Spinal cord (tissue), 10 donors: ENCODE results near the gene CAV1. TPM values are rescaled to one million over a fixed set of nuclear protein-coding genes. Genes with fewer than 3 reads are reported as not detected.

ENCODE experiments used
- DNase-seq, 6 donors: peaks; one replicate each; pipeline versions ENCODE4 v3.0.0 to v3.0.0-alpha.2; 2013 to 2015; ENCODE audit warnings: low spot score in 6 of 6, low read depth in 4 of 6
- H3K27ac ChIP-seq: one replicate; pipeline ENCODE4 v1.5.1; 2013; ENCODE audit warnings: low read depth, low read length, control low read depth
- H3K27me3 ChIP-seq: one replicate; pipeline ENCODE4 v1.6.1; 2013; ENCODE audit warnings: low read length; ENCODE audit not compliant: control insufficient read depth, insufficient read depth
- H3K36me3 ChIP-seq: one replicate; pipeline ENCODE4 v1.6.1; 2013; ENCODE audit warnings: low read length; ENCODE audit not compliant: control insufficient read depth, insufficient read depth
- H3K4me1 ChIP-seq: one replicate; pipeline ENCODE4 v1.6.1; 2013; ENCODE audit warnings: low read length; ENCODE audit not compliant: control insufficient read depth, insufficient read depth
- H3K4me3 ChIP-seq: one replicate; pipeline ENCODE4 v1.5.1; 2013; ENCODE audit warnings: low read depth, low read length, control low read depth
- H3K9me3 ChIP-seq: one replicate; pipeline ENCODE4 v1.6.1; 2013; ENCODE audit warnings: low read length; ENCODE audit not compliant: control insufficient read depth, insufficient read depth
- WGBS: methylation state at CpG from one replicate; pipeline ENCODE4 v1.1.5; 2013; ENCODE audit warnings: missing lambda C conversion rate; ENCODE audit not compliant: insufficient coverage; 5-methylcytosine and 5-hydroxymethylcytosine counted together
- polyA plus RNA-seq, 2 donors: library from polyadenylated mRNA; unstranded; fragments of 120-200 nt; gene quantifications; one replicate each; pipeline ENCODE4 v1.2.1, GENCODE V29; 2013; ENCODE audit not compliant: insufficient read length in 2 of 2
- total RNA-seq, 2 donors: library from RNA; depleted of rRNA in 1 of 2; stranded (reverse); fragments of 120-200 nt in 1 of 2; fragments of >200 nt in 1 of 2; gene quantifications; one replicate each; pipeline versions ENCODE4 v1.2.3 to v1.2.4, GENCODE V29; 2013 to 2014
- donor health status: healthy.

The CAV1 gene
- total and polyA plus RNA-seq, 4 donors, result 27.0 to 74.4 (median 54.5) TPM

DNA sequence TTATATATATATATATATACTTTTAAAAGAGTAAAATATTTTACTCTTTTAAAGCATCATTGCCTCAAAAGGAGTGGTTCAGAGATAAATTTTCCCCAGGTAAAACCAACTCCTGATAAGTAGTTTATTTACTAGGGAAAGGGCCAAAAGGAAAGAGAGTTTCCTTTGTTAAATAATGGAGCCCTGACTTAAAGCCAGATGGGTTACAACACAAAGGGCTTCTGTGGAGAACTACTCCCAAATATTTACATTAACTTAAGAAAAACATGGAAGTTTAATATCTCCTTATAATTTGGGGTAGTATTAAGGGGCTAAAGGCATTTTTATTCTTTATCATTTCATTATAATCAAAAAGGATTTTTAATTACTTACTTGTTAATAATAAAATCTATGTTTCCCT is 8.5 kb upstream of the CAV1 start:
- no peak overlapping the region for H3K4me3 ChIP-seq
- H3K36me3 ChIP-seq, result no peaks in the 10 kb centered on the region
- no peak for DNase-seq
- no peaks in the 10 kb centered on the region for H3K9me3 ChIP-seq
- no peak overlapping the region for H3K27ac ChIP-seq
- H3K4me1 ChIP-seq, result no peaks in the 10 kb centered on the region
- H3K27me3 ChIP-seq, result no peaks in the 10 kb centered on the region

DNA sequence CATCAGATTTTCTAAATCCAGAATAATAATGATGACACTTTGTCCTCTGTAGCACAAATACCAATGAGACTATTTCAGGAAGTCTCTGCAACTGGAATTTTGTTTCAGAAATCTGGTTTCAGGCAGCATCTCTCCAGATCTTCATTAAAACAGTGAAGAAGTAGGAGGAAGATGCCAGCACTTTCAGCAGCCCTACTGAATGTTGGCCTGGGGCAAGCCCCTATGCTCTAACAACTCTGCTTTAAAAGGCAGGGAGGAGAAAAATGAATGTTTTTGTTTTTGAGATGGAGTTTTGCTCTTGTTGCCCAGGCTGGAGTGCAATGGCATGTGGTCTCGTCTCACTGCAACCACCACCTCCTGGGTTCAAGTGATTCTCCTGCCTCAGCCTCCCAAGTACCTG is 7.2 kb upstream of the CAV1 start:
- Histone ChIP-seq H3K4me3 (no peak overlapping the region), H3K27ac (no peak overlapping the region), H3K27me3 (no peaks in the 10 kb centered on the region), H3K36me3 (no peaks in the 10 kb centered on the region), H3K9me3 (no peaks in the 10 kb centered on the region), H3K4me1 (no peaks in the 10 kb centered on the region)
- no peak for DNase-seq
- WGBS, result no CpG with 5 or more reads among the region's 1 CpG

DNA sequence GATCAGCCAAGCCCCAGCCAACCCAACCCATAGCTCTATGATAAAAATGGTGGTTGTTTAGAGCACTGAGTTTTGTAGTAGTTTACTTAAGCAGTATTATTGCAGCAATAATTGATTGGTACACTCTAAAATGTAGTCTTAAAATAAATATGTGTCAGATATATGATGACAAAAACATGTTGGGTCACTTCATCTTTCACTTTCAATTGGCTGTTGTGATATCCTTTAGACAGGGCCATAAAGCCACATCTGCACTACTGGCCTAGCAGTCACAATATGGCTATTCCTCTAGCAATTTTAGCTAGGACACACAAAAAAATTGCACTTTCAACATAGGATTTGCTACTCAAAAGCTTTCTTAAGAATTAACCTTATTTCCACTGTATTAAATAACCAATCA is 5.9 kb upstream of the CAV1 start:
- Histone ChIP-seq H3K27me3 (no peaks in the 10 kb centered on the region), H3K36me3 (no peaks in the 10 kb centered on the region), H3K9me3 (no peaks in the 10 kb centered on the region), H3K27ac (no peak overlapping the region), H3K4me3 (no peak overlapping the region), H3K4me1 (no peaks in the 10 kb centered on the region)
- DNase-seq, result no peak

DNA sequence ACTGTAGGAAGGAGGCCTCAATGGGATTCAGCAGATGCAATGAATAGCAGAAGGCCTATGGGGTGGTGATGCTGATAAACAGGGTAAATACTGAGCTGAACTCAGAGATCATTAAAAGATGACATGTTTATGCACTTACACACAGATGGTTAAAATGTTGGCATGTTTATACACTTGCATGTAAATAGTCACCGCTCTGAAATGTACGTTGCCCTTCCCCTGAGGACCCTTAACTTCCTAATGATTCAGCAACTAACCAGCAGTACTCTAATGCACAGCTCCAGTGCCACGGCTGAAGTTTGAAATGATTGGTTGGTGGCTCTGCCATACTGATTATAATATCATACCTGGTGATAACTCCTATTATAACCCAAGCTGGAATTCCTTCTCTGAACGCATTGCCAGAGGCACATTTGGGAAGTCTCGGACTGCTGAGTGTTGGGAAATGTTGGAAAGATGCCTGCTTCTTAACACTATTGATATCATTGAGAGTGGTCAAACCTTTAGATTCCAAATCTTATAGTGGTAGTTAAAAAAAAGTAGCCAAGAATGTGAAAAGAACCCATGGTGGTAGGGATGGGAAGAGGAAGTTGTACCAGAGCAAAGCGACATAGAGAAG is 3.7 kb upstream of the CAV1 start:
- no peaks in the 10 kb centered on the region for H3K9me3 ChIP-seq
- no peaks in the 10 kb centered on the region for H3K36me3 ChIP-seq
- H3K4me3 ChIP-seq, result no peak overlapping the region
- no peak for DNase-seq
- H3K4me1 ChIP-seq, result peaks cover 18% of the 10 kb centered on the region
- peaks cover 16% of the 10 kb centered on the region for H3K27me3 ChIP-seq
- H3K27ac ChIP-seq, result no peak overlapping the region
- 100% methylated on average over 1 of the region's 6 CpGs for WGBS

DNA sequence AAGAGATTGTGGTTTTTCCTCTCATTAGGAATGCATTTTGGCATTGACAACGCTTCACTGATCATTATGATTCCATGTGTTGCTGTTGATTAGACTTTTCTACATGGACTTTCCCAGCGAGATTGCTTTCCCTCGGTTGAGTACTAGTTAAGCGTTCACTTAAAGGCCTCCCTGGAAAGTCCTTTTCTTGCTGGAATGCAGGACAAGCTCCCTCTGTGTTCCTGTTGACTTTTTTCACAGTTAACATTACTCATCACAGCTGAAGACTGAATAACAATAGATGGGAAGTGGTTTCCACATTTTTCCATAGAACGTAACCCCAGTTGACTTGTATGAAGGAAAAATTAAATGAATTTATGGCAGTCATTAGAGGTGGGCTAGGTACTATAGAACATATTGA is 2.6 kb upstream of the CAV1 start:
- Histone ChIP-seq H3K4me1 (peaks cover 24% of the 10 kb centered on the region), H3K4me3 (no peak overlapping the region), H3K27ac (no peak overlapping the region), H3K36me3 (no peaks in the 10 kb centered on the region), H3K9me3 (no peaks in the 10 kb centered on the region), H3K27me3 (peaks cover 24% of the 10 kb centered on the region)
- no peak for DNase-seq
- WGBS, result 35% methylated on average over 4 of the region's 5 CpGs

DNA sequence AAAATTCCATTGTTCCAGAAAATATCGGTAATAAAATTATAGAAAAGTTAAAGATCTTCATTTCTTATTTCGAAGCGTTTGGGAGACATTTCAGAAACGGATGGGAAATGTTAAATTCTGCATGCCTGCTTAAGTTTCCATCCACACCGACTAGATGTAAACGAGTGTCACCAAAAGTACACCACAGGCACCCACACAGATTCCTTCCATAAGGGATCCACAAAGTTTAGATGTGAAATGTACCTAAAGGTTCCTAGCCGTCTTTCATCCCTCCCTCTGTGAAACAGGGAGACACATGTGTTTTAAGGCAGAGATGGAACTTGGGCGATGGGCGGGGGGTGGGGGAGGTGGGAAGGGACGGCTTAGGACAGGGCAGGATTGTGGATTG is 621 bp upstream of the CAV1 start:
- Histone ChIP-seq H3K4me3 (peak overlapping the region; percentile 61), H3K36me3 (no peaks in the 10 kb centered on the region), H3K9me3 (no peaks in the 10 kb centered on the region), H3K27me3 (peaks cover 27% of the 10 kb centered on the region), H3K27ac (no peak overlapping the region), H3K4me1 (peaks cover 24% of the 10 kb centered on the region)
- DNase-seq, result no peak
- no CpG with 5 or more reads among the region's 10 CpGs for WGBS

DNA sequence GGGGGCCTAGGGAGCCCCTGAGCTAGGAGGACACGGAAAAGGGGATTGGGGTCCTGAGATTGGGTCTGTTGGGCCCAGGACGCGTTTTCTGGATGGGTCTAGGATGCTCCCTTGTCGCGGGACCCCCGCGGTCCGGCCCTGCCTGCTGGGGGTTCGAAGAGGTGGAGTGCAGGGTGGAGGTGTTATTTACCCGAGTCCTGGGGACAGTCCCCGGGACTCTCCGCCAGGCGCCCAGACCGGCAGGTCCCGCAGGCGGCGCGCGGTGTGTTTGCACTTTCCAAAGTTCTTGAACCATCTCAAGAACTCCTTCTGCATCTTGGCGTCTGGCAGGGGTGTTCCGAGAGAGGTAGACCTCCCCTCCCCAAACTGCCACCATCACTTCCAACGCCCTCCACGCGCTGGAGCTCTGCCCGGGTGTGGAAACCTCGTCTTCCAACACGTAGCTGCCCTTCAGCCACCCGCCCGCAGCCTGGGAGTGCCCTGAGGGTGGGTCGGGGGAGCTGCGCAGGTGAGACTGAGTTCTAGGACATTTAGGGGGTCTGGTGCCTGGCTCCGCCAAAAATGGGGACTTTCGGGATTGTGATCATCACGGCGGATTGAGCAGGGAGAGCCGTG is 569 bp downstream of the CAV1 start:
- Histone ChIP-seq H3K36me3 (no peaks in the 10 kb centered on the region), H3K27me3 (peaks cover 27% of the 10 kb centered on the region), H3K9me3 (no peaks in the 10 kb centered on the region), H3K27ac (peak overlapping the region; percentile 58), H3K4me3 (peak overlapping the region; percentile 61), H3K4me1 (peaks cover 24% of the 10 kb centered on the region)
- peak in 1 of 6 donors; percentile 33 for DNase-seq
- WGBS, result under 1% methylated on average over 32 of the region's 36 CpGs

DNA sequence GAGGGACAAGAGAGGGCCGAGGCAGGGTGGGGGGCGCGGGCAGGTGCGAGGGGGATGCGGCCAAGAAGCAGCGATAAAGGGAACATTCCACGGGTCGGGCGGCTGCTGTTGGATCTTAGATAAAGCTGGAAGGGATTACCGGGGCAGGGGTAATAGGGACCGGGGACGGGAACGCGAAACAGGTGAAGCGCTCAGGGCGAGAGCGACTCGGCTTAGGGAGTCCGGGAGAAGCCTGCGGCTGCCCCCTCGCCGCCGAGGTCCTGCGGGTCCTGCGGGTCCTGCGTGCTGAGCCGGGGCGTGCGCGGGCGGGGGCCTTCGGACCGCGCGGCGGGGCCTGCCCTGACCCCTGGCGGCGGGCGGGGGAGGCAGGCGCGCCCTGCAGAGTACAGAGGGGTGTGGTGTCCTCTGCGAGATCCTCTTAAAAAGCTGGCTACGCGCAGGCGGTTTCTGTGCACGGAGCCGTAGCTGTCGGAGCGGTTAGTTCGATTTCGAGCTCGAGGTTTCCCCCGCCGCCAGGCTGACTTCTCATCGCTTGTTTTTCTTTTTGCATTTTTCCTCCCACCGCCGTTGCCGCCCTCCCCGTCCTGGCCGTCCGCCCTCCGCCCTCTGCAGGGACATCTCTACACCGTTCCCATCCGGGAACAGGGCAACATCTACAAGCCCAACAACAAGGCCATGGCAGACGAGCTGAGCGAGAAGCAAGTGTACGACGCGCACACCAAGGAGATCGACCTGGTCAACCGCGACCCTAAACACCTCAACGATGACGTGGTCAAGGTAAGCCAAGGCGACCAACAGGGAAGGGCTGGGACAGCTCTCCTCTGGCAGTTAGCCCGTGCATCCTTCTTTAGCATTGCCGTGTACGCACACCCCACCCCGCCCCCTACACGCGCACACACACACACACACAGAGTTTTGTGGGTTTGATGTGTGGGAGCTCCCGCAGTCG is 1.4 kb downstream of the CAV1 start:
- H3K27ac ChIP-seq, result peak overlapping the region; percentile 22
- DNase-seq, result peak in 2 of 6 donors; percentile 69 to 76
- no peaks in the 10 kb centered on the region for H3K9me3 ChIP-seq
- whole genome bisulfite sequencing, result under 1% methylated on average over 74 of the region's 83 CpGs
- peaks cover 27% of the 10 kb centered on the region for H3K27me3 ChIP-seq
- H3K4me1 ChIP-seq, result peaks cover 24% of the 10 kb centered on the region
- H3K4me3 ChIP-seq, result peak overlapping the region; percentile 61
- no peaks in the 10 kb centered on the region for H3K36me3 ChIP-seq

DNA sequence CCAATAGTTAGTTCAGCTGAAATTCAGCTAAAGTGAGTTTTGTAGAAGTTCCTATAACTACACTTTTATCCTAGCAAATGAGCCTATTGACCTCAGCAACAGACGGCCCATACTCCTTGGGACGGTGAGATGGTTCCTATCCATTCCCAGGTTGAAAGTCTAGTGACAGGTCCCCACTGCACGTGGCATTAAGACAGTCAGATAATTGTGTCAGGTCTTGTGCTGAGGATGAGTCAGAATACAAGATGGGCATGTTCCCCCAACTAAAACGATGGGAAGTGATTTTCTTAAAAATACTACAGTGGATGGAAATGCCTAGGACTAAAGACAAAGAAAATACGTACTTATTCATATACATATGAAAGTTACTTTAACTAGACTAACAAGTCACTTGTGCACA is 2.1 kb downstream of the CAV1 start:
- Histone ChIP-seq H3K36me3 (no peaks in the 10 kb centered on the region), H3K27ac (no peak overlapping the region), H3K4me3 (peak overlapping the region; percentile 61)

More for the DNA sequence above, 2.1 kb downstream of the CAV1 start:
- Histone ChIP-seq H3K27me3 (peaks cover 27% of the 10 kb centered on the region), H3K9me3 (no peaks in the 10 kb centered on the region), H3K4me1 (peaks cover 24% of the 10 kb centered on the region)
- WGBS, result 33% methylated on average over 2 of the region's 5 CpGs
- no peak for DNase-seq
